Fibroblast of skin of right quadriceps (primary cell): ENCODE results near the gene RAB28.

Source experiments
- DNase-seq: peaks from one replicate; pipeline ENCODE4 v3.0.0-alpha.2; 2013

The RAB28 gene

DNA sequence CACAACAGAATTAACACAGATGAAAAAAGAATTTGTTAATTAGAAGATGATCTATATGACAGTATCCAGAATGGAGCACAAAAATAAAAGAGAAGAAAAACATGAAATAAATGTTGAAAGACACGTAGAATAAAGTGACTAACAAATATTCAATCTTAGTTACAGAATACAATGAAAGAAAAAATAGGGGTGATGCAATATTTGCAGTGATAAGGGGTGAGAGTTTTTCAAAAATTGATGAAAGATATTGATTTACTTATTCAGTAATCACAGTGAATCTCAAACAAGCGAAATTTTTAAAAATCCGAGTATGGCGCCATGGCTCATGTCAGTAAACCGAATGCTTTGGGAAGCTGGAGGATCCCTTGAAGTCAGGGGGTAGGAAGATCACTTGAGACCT is 20.2 kb upstream of the RAB28 start:
- no peak for DNase-seq

DNA sequence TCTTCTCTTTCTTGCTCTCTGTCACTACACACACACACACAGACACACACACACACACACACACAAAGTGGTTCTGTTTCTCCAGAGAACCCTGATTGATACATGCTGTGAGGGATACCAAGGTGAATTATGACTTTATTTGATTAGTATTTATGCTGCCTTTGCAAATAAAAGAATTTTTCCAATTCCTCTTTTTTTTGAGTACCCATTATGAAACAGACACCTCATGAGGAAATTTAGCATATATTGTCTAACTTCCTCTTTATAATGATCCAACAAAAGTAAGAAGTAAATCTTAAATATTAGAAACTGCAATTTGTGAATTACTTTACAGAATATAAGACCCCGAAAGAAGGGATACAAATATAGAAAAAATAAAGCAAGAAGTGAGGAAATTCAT is 14.3 kb upstream of the RAB28 start:
- DNase-seq: no peak

- DNase-seq: no peak
Measured at GRCh38 chr4:13496605-13497004, 12.5 kb upstream of the RAB28 start.

- no peak for DNase-seq
Measured at GRCh38 chr4:13495753-13496152, 11.6 kb upstream of the RAB28 start.

- DNase-seq: no peak
Measured at GRCh38 chr4:13493793-13494192, 9.7 kb upstream of the RAB28 start.

DNA sequence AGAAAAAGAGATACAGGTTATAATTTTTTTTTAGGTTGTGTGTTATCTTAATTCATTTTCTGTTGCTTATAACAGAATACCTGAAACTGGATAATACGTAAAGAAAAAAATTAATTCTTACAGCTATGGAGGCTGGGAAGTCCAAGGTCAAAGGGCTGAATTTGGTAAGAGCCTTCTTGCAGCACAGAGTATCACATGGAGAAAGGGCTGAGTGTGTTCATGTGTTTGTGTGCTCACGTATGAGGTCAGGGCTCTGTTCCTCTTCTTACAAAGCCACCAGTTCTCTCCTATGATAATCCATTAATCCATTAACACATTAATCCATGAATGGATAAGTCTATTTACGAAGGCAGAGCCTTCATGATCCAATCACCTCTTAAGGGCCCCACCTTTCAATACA is 8.6 kb upstream of the RAB28 start:
- DNase-seq: no peak

GRCh38 chr4:13484749-13485221 is 645 bp upstream of the RAB28 start:
- peak; percentile 20 for DNase-seq

DNA sequence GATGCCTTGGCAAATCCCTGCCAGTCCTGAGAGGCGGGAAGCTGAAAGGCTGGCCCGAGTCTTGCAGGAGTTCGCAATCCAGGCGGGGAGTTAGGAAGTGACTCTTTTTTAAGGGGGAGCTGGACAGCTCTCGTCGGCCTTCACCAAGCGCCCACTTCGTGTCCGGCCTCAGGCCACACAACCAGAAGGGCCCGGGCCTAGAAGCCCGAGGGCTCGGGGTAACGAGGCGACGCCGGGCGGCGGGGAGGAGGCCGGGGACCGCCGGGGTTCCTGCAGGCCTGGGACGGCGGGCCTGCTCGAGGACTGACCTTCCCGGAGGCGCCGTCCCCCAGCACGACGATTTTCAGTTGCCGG is 395 bp downstream of the RAB28 start:
- peak; percentile 59 for DNase-seq

- DNase-seq: peak; percentile 16
Measured at GRCh38 chr4:13483136-13483767, 888 bp downstream of the RAB28 start.

DNA sequence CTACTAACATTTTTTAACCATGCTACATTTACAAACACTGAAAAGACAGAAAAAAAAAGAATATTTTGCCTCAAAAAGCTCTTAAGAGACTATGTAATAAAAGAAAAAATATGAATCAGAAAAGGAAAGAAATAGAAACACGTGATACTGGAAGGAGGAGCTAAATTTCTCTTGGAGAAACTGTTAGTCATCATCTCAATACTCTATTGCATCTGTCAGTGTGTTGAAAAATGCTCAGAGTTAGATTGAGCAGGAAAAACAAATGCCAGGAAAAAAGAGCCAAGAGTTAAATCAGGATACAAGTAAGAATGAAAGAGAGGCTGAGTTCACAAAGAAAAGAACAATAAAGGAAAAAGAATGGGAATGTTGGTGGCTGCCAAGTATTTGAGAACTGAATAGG is 2.6 kb downstream of the RAB28 start:
- peak; percentile 39 for DNase-seq

DNA sequence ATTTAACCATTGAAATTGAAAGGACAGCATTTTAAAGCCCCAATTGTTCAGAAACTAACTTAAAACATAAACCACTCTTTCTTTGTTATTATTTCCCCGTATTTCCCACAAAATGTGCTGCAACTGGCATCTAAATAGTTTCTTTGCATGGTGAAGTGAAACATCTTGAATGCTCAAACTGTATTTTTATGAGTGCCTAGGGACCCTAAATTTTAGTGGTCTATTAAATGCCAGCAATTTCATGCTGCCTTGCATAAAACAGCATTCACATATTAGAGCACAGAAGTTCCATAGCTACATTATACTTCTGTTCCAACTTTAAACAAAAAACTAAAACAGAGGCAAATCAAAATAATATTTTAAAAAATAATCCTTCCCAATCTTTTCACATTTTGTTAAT is 5.4 kb downstream of the RAB28 start:
- DNase-seq: no peak

DNA sequence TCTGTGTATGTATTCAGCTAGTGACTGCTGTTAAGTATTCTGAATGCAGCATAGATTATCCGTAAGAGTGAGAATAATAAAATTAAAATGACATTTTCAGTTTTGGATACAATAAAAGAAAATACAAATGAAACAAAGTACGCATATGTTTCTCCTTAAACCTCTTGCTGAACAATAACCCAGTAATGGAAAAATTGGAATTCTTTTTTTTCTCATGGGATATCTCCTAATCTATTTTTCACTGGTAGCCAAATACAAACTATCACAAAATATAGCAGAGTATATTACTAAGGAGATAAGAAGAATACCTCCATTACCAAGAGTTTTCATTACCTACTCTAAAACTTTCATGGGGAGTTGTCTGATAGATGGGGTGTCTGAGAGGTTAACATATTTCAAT is 6.0 kb downstream of the RAB28 start:
- no peak for DNase-seq

GRCh38 chr4:13476915-13477314 is 7.2 kb downstream of the RAB28 start:
- DNase-seq: peak; percentile 70

DNA sequence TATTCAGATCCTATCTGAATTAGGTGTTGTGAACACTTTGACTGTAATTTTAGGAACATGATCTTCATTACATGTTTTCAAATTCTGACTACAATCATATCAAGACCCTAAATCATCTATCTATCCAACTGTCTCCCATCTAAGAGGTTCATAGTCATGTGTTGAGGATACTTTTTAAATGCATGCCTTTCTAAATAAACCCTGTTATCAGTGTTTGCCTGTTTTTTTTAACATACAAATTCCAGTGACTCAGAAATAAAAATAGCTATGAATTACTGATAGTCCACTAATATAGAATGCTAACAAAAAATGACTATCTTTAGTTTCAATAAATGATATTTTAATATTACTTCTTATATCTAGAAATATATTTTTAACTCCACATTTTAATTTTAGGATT is 8.0 kb downstream of the RAB28 start:
- no peak for DNase-seq

- no peak for DNase-seq
Measured at GRCh38 chr4:13471400-13471799, 12.7 kb downstream of the RAB28 start.

GRCh38 chr4:13470379-13470778 is 13.8 kb downstream of the RAB28 start:
- DNase-seq: no peak

DNA sequence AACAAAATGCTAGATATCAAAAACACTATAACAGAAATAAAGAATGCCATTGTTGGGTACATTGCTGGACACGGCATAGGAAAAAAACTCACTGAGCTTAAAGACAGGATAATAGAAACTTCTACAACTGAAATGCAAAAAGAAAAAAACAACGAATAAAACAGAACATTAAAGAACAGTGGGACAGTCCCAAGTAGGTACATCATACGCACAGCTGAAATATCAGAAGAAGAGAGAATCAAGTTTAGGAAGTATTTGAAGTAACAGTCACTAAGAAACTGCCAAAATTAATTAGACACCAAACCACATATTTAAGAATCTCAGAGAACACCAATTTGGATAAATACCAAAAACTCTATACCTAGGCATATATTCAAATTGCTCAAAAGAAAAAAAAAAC is 19.2 kb downstream of the RAB28 start:
- no peak for DNase-seq

GRCh38 chr4:13464543-13464942 is 19.6 kb downstream of the RAB28 start:
- no peak for DNase-seq

GRCh38 chr4:13461191-13461905 is 22.8 kb downstream of the RAB28 start:
- DNase-seq: peak; percentile 18

DNA sequence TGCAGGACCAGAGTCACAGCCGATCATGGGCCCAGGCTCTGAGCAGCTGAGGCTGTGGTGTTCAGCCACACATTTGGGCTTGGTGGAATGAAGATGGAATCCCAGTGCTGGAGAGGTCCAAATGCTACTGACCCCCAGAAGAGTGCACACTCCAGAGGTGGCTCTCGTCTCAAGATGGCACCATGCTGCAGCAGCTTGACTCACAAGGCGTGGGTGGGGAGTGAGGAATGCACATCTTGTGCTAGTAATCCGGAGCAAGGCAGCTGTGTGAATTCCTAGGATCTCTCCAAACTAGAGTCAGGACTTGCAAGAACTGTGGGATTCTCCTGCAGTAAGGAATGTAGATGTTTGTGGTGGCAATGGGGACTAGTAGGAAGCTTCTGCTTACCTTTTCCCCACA is 28.7 kb downstream of the RAB28 start:
- peak; percentile 13 for DNase-seq

DNA sequence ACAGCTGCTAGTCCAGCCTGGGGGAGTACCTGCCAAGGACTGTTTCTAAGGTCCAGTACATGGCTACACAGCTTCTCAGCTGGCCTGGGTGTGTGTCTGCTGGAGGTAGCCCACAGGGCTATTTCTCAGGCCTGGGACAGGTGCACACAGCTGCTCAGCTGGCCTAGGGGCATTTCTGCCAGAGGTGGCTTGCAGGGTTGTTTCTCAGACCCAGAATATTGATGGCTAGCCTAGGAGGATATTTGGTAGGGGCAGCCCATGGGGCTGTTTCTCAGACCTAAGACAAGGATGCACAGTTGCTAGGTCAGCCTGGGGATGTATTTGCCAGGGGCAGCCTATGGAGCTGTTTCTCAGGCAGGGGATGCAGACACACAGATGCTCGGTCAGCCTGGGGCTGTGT is 29.4 kb downstream of the RAB28 start:
- no peak for DNase-seq

GRCh38 chr4:13452927-13453579 is 31.1 kb downstream of the RAB28 start:
- no peak for DNase-seq

GRCh38 chr4:13449590-13449989 is 34.5 kb downstream of the RAB28 start:
- no peak for DNase-seq
